Mesothelial cell of epicardium (in vitro differentiated cells): Measurements from ENCODE around the gene FBXO11. TPM values are rescaled to one million over a fixed set of nuclear protein-coding genes. Genes with fewer than 3 reads are reported as not detected.
"Not testable (repeated sequence)": the region's sequence is repeated elsewhere in the genome, so short reads cannot be mapped to it uniquely, and the experiment has no call there.

Source experiments
- DNase-seq, 2 experiments: peaks; one replicate each; pipeline ENCODE4 v3.0.0; 2021; ENCODE audit warnings: low spot score in 2 of 2; ENCODE audit not compliant: unreplicated experiment in 2 of 2
- H3K27ac Mint-ChIP-seq: 2 replicates; pipeline ENCODE4 v1.8.0; 2021; ENCODE audit warnings: mixed read lengths
- H3K27me3 Mint-ChIP-seq: 2 replicates; pipeline ENCODE4 v1.8.0; 2021; ENCODE audit warnings: low read depth, mixed read lengths
- H3K36me3 Mint-ChIP-seq: 2 replicates; pipeline ENCODE4 v1.8.0; 2021; ENCODE audit warnings: mixed read lengths
- H3K4me1 Mint-ChIP-seq: 2 replicates; pipeline ENCODE4 v1.8.0; 2021; ENCODE audit warnings: mixed read lengths
- H3K4me3 Mint-ChIP-seq: 2 replicates; pipeline ENCODE4 v1.8.0; 2021; ENCODE audit warnings: mild to moderate bottlenecking, moderate library complexity, mixed read lengths
- H3K9me3 Mint-ChIP-seq: 2 replicates; pipeline ENCODE4 v1.8.0; 2021; ENCODE audit warnings: mixed read lengths
- CTCF ChIP-seq: fragments of 200-600 bp; sonication (generic); IDR thresholded peaks from one replicate; pipeline ENCODE4 v1.5.0; 2021; ENCODE audit warnings: antibody characterized with exemption; ENCODE audit not compliant: unreplicated experiment
- total RNA-seq: library from RNA; stranded (reverse); gene quantifications from 3 replicates; pipeline ENCODE4 v1.2.1, GENCODE V29; 2021

The FBXO11 gene
- total RNA-seq, 1 donor from 2014 or later: 102 TPM

DNA sequence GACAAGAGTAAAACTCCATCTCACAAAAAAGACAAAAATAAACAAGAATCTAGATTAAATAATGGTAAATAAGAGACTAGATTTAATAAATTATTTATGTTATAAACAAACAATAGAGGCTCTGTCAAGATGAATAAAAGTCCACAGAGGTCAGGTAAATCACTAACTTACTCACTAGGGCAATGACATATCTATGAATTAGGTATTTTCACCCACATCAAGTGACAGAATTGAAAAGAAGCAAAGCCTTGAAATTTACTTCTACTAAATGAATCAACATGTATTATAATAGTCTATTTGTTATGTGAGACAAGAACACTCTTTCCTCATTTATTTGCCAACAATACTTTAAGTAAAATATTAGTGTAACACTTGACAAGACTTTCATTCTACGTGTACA is 41.7 kb downstream of the FBXO11 start:
- Mint-ChIP-seq H3K27ac (no peak overlapping the region), H3K4me3 (no peak overlapping the region), H3K9me3 (no peaks in the 10 kb centered on the region), H3K27me3 (no peaks in the 10 kb centered on the region), H3K36me3 (peaks cover 9% of the 10 kb centered on the region), H3K4me1 (peaks cover 13% of the 10 kb centered on the region)
- no peak for DNase-seq
- TF ChIP-seq CTCF: no peak

DNA sequence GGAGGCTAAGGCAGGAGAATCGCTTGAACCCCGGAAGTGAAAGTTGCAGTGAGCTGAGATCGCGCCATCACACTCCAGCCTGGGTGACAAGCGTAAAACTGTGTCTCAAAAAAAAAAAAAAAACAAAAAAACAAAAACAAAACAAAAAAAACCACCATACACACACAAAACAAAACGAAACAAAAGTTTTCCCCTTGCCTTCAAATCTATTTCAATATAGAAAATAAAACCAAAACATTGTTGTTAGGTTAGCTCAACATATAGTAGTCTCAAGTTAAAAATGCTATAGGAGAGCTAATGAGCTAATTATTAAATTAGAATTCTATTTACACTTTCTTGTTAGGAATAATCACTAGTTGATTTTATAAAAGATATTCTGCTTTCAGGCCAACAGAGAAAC is 43.3 kb downstream of the FBXO11 start:
- no peak overlapping the region for H3K27ac Mint-ChIP-seq
- H3K27me3 Mint-ChIP-seq: no peaks in the 10 kb centered on the region
- H3K4me3 Mint-ChIP-seq: no peak overlapping the region
- H3K9me3 Mint-ChIP-seq: no peaks in the 10 kb centered on the region
- peaks cover 13% of the 10 kb centered on the region for H3K4me1 Mint-ChIP-seq
- H3K36me3 Mint-ChIP-seq: peaks cover 4% of the 10 kb centered on the region
- no peak for TF ChIP-seq CTCF
- no peak for DNase-seq

DNA sequence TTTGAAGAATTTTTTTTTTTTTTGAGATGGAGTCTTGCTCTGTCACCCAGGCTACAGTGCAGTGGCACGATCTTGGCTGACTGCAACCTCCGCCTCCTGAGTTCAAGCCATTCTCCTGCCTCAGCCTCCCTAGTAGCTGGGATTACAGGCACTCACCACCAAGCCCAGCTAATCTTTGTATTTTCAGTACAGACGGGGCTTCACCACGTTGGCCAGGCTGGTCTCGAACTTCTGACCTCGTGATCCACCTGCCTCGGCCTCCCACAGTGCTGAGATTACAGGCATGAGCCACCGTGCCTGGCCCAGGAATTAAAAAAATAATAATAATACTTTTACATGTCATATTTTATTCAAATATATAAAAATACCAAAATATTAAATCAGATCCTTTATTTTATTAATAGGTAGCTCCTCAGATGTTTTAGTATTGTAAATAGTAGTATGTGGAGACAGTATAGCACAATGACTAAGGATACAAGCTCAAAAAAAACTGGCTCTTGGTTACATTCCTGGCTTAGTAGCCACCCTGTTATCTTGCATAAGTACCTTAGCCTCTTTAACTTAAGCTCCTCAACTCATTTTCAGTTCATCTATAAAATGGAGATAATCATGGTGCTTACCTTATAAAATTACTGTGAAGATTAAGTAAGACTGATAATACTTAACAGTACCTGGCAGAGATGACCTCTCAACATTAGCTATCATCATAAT is 53.1 kb downstream of the FBXO11 start:
- H3K9me3 Mint-ChIP-seq, H3K4me3 Mint-ChIP-seq, H3K36me3 Mint-ChIP-seq, DNase-seq, H3K27me3 Mint-ChIP-seq: not testable (repeated sequence)
- peaks cover 16% of the 10 kb centered on the region for H3K4me1 Mint-ChIP-seq
- H3K27ac Mint-ChIP-seq: peak overlapping the region; percentile 55

DNA sequence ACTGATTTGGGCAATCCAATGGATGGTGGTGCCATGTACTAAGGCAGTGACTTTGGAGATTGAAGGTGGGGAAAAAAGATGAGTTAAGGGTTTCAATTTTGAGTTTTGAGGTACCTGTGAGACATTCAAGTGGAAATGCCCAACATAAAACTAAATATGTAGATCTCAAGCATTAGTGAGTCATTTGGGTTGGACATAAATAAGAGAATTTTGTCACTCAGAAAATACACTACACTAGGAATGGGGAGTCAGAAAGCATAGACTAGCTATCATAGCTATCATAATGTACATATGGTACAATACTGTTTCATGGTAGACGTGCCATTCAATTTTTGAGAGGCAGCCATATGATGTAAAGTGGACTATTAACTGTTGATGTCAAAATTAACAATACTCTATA is 56.1 kb downstream of the FBXO11 start:
- DNase-seq: no peak
- Mint-ChIP-seq H3K4me1 (peaks cover 12% of the 10 kb centered on the region), H3K4me3 (no peak overlapping the region), H3K27ac (no peak overlapping the region), H3K36me3 (peaks cover 5% of the 10 kb centered on the region), H3K9me3 (no peaks in the 10 kb centered on the region), H3K27me3 (no peaks in the 10 kb centered on the region)
- no peak for TF ChIP-seq CTCF

GRCh38 chr2:47849368-47849767 is 56.9 kb downstream of the FBXO11 start:
- Mint-ChIP-seq H3K36me3 (peaks cover 5% of the 10 kb centered on the region), H3K9me3 (no peaks in the 10 kb centered on the region), H3K27ac (no peak overlapping the region), H3K4me1 (peaks cover 12% of the 10 kb centered on the region), H3K4me3 (no peak overlapping the region), H3K27me3 (no peaks in the 10 kb centered on the region)
- no peak for DNase-seq
- no peak for TF ChIP-seq CTCF

GRCh38 chr2:47844162-47844561 is 62.1 kb downstream of the FBXO11 start:
- no peak for TF ChIP-seq CTCF
- H3K27me3 Mint-ChIP-seq: no peaks in the 10 kb centered on the region
- no peak for DNase-seq
- no peak overlapping the region for H3K27ac Mint-ChIP-seq
- no peaks in the 10 kb centered on the region for H3K9me3 Mint-ChIP-seq
- H3K4me3 Mint-ChIP-seq: no peak overlapping the region
- H3K36me3 Mint-ChIP-seq: peaks cover 8% of the 10 kb centered on the region
- peaks cover 3% of the 10 kb centered on the region for H3K4me1 Mint-ChIP-seq
